ENCODE measurements around the gene UBTD2.

DNA sequence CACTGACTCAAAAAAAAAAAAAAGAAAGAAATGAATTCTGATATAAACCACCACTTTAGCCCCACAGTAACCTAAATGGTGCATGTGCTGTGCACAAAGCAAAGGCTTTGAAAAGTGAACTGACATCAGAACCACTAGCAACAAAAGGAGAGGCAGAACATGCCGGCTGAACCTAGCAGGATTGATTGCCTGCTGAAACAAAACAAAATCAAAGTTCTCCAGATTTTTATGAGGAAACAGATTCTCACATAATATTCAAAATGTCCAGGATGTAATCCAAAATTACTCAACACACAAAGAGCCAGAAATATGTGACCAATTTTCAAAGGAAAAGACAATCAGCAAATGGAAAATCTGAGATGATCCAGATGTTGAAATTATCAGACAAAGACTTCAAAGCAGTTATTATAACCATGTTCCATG lies 37.9 kb downstream of the UBTD2 start:
- TF ChIP-seq, protein P1, sequence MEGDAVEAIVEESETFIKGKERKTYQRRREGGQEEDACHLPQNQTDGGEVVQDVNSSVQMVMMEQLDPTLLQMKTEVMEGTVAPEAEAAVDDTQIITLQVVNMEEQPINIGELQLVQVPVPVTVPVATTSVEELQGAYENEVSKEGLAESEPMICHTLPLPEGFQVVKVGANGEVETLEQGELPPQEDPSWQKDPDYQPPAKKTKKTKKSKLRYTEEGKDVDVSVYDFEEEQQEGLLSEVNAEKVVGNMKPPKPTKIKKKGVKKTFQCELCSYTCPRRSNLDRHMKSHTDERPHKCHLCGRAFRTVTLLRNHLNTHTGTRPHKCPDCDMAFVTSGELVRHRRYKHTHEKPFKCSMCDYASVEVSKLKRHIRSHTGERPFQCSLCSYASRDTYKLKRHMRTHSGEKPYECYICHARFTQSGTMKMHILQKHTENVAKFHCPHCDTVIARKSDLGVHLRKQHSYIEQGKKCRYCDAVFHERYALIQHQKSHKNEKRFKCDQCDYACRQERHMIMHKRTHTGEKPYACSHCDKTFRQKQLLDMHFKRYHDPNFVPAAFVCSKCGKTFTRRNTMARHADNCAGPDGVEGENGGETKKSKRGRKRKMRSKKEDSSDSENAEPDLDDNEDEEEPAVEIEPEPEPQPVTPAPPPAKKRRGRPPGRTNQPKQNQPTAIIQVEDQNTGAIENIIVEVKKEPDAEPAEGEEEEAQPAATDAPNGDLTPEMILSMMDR (conservative IDR thresholded peaks at IDR 0.05; ENCODE audit: low read depth in 2 of 2): no peak
- TF ChIP-seq EZH2 (IDR thresholded peaks at IDR 0.05; ENCODE audit: low read depth, unreplicated experiment) (no peak), POLR2AphosphoS5 (IDR thresholded peaks at IDR 0.05; ENCODE audit: low read depth) (no peak), CREB1 (CRISPR knock-in tag; IDR thresholded peaks at IDR 0.05; ENCODE audit: low read depth) (no peak)
- TF ChIP-seq, protein P2, sequence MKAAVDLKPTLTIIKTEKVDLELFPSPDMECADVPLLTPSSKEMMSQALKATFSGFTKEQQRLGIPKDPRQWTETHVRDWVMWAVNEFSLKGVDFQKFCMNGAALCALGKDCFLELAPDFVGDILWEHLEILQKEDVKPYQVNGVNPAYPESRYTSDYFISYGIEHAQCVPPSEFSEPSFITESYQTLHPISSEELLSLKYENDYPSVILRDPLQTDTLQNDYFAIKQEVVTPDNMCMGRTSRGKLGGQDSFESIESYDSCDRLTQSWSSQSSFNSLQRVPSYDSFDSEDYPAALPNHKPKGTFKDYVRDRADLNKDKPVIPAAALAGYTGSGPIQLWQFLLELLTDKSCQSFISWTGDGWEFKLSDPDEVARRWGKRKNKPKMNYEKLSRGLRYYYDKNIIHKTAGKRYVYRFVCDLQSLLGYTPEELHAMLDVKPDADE (IDR thresholded peaks at IDR 0.05): no peak
- TF ChIP-seq, protein P3, sequence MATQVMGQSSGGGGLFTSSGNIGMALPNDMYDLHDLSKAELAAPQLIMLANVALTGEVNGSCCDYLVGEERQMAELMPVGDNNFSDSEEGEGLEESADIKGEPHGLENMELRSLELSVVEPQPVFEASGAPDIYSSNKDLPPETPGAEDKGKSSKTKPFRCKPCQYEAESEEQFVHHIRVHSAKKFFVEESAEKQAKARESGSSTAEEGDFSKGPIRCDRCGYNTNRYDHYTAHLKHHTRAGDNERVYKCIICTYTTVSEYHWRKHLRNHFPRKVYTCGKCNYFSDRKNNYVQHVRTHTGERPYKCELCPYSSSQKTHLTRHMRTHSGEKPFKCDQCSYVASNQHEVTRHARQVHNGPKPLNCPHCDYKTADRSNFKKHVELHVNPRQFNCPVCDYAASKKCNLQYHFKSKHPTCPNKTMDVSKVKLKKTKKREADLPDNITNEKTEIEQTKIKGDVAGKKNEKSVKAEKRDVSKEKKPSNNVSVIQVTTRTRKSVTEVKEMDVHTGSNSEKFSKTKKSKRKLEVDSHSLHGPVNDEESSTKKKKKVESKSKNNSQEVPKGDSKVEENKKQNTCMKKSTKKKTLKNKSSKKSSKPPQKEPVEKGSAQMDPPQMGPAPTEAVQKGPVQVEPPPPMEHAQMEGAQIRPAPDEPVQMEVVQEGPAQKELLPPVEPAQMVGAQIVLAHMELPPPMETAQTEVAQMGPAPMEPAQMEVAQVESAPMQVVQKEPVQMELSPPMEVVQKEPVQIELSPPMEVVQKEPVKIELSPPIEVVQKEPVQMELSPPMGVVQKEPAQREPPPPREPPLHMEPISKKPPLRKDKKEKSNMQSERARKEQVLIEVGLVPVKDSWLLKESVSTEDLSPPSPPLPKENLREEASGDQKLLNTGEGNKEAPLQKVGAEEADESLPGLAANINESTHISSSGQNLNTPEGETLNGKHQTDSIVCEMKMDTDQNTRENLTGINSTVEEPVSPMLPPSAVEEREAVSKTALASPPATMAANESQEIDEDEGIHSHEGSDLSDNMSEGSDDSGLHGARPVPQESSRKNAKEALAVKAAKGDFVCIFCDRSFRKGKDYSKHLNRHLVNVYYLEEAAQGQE (IDR thresholded peaks at IDR 0.05; ENCODE audit: unreplicated experiment): no peak

Measured in GM23338 (cell line).